Fibroblast of mammary gland (primary cell): ENCODE data around the gene PAX2.

Source experiments
- DNase-seq: peaks from one replicate; pipeline ENCODE4 v3.0.0-alpha.2; 2010; ENCODE audit warnings: low read depth
- H3K4me3 ChIP-seq: 2 replicates; pipeline ENCODE4 v1.5.1; 2011; ENCODE audit warnings: low read depth, mild to moderate bottlenecking, low read length, moderate library complexity; ENCODE audit not compliant: control insufficient read depth
- TF ChIP-seq, protein P1 (sequence below): conservative IDR thresholded peaks from 2 replicates; pipeline ENCODE4 v1.5.1; 2011; ENCODE audit warnings: low read depth, low read length, inconsistent platforms; ENCODE audit not compliant: control insufficient read depth, insufficient read depth

The PAX2 gene

DNA sequence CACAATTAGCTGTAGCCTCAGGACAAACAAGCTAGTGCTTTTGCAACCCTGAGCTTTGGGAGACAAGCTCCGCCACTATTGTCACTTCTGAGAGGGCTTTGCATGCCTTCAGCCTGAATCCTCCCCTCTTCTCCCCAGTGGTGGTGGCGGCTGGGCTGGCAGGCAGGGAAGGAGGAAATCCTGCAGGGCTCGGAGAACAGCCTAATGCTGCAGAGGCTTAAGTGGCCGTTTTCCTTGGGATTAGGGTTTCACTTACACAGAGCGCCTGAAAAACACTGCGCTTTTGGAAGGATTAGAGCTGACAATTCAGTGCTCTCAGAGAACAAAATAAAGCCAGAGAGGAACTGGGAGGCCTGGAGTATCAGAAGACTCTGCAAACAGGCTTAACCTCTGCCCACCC is 71.3 kb downstream of the PAX2 start:
- DNase-seq = no peak
- TF ChIP-seq, protein P1, sequence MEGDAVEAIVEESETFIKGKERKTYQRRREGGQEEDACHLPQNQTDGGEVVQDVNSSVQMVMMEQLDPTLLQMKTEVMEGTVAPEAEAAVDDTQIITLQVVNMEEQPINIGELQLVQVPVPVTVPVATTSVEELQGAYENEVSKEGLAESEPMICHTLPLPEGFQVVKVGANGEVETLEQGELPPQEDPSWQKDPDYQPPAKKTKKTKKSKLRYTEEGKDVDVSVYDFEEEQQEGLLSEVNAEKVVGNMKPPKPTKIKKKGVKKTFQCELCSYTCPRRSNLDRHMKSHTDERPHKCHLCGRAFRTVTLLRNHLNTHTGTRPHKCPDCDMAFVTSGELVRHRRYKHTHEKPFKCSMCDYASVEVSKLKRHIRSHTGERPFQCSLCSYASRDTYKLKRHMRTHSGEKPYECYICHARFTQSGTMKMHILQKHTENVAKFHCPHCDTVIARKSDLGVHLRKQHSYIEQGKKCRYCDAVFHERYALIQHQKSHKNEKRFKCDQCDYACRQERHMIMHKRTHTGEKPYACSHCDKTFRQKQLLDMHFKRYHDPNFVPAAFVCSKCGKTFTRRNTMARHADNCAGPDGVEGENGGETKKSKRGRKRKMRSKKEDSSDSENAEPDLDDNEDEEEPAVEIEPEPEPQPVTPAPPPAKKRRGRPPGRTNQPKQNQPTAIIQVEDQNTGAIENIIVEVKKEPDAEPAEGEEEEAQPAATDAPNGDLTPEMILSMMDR = no peak
- no peak overlapping the region for H3K4me3 ChIP-seq

DNA sequence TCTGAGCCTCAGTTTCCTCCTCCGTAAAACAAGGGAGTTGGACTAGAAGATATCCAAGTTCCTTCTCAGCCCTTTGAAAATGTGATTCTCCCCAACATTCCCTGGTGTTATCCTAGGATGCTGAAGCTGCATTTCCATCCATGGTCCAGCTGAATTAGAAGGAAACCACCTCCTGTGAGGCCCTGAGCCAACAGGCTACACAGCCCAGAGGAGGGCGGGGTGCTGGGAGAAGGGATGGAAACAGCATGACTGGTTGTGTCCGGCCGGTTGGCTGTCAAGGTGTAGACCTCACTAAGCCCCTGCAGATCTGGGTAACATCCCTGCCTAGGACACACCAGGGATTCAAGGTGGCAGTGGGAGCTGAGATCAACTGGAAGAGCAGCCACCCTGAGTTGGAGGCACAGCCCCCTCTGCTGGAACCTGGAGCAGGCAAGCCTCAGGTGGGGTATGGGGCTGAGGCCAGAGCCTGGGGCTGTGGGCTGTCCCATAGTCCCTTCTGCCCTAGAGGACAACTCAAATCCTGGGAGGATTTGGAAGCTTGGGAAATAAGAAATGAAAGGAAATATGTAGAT is 72.0 kb downstream of the PAX2 start:
- DNase-seq = no peak
- TF ChIP-seq, protein P1 = no peak
- H3K4me3 ChIP-seq = no peak overlapping the region

DNA sequence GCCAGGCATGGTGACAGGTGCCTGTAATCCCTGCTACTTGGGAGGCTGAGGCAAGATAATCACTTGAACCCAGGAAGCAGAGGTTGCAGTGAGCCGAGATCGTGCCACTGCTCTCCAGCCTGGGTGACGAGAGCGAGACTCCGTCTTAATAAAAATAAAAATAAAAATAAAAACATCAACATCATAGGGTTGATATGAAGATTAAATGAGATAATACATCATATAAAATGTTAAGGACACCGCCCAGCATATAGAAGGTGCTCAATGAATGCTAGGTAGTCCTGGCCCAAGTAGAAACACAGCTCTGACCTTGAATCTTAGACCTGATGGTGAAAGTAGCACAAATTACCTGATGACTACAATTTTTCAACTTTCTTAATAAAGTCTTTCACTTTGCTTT is 74.0 kb downstream of the PAX2 start:
- no peak overlapping the region for H3K4me3 ChIP-seq
- TF ChIP-seq, protein P1 = no peak
- no peak for DNase-seq

DNA sequence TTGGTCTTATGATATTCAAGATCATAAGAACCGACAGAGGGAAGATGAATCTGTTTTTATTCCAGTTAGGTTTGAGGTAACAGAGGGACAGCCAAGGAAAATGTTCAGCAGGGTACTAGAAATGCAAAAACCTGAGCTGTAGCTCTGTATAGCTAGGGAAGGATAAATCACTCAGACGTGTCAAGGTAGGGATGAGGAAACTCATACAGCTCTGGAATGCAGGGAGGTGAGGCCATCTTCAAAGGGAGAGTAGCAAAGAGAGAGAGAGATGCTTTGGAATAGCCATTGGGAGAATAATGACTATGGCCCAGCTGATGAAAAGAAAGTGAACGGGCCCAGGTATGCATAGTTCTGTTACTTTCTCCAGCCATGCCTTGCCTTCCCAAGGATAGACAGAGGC is 77.8 kb downstream of the PAX2 start:
- H3K4me3 ChIP-seq = no peak overlapping the region
- no peak for DNase-seq
- TF ChIP-seq, protein P1 = no peak

DNA sequence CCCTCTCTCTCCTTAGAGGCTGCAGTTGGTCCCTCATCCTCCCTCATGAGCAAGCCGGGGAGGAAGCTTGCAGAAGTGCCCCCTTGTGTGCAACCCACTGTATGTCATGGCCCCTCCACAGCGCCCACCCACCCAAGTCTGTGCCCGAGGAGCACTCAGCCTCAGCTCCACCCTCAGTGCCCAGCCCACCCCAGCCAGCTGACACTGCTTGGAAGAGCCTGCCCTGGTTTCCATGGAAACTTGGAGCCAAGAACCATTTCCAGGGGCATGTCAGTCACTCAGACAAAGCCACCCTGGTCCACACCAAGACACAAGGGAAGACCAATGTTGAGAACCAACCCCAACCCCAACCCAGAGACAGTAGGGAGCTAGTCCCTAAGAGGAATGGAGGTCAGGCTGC is 79.5 kb downstream of the PAX2 start:
- TF ChIP-seq, protein P1 = no peak
- DNase-seq = no peak
- no peak overlapping the region for H3K4me3 ChIP-seq

DNA sequence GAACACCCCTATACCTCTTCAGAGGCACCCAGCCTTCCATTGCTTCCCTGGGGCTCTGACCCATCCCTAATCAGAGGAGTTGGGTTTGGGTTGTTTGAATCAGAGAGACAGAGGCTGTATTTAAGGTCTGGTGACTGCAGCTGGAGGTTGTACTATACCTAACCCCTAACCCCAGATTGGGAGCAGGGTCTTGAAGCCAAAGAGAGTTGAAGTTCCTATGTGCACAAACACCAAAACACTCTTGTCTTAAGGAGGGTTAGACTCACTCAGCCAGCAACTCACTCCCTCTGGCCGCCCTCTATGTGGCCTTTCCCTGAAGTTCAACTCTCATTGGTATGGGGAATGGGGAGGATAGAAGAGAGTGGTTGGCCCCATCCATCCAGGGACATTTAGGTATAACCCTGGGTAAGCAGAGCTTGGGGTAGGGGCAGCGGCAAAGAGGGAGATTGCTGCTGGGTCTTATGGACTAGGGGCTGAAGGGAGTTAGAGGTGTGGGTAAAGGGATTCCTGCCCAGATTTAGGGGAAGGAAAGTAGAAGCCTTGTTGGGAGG is 80.0 kb downstream of the PAX2 start:
- TF ChIP-seq, protein P1 = no peak
- DNase-seq = no peak
- H3K4me3 ChIP-seq = no peak overlapping the region
